Measurements from ENCODE around the gene ATAD3B.
"Not testable (repeated sequence)": the region's sequence is repeated elsewhere in the genome, so short reads cannot be mapped to it uniquely, and the experiment has no call there.

The ATAD3B gene

GRCh38 chr1:1477206-1477605, 5.6 kb downstream of the ATAD3B start:
- ChIA-PET CTCF (no interaction called here), POLR2A (no interaction called here)
- TF ChIP-seq ELF4 (IDR thresholded peaks at IDR 0.05) = no peak
- TF ChIP-seq FOXM1 (IDR thresholded peaks at IDR 0.05; ENCODE audit: borderline replicate concordance) = no peak
- TF ChIP-seq SUZ12 (IDR thresholded peaks at IDR 0.05) = no peak
- TF ChIP-seq FOXK2 (IDR thresholded peaks at IDR 0.05) = no peak
- TF ChIP-seq L3MBTL2 (conservative IDR thresholded peaks at IDR 0.05) = no peak
- TF ChIP-seq PKNOX1 (IDR thresholded peaks at IDR 0.05) = no peak
- TF ChIP-seq TARDBP (IDR thresholded peaks at IDR 0.05) = no peak
- no peak for TF ChIP-seq LEF1 (IDR thresholded peaks at IDR 0.05; ENCODE audit: borderline replicate concordance)
- no peak for TF ChIP-seq ARNT (IDR thresholded peaks at IDR 0.05)
- no peak for TF ChIP-seq CTBP1 (IDR thresholded peaks at IDR 0.05; ENCODE audit: borderline replicate concordance)
- TF ChIP-seq BHLHE40 (IDR thresholded peaks at IDR 0.05; ENCODE audit: borderline replicate concordance) = no peak
- no peak for TF ChIP-seq NFRKB (IDR thresholded peaks at IDR 0.05)
- no peak for TF ChIP-seq FOXA1 (IDR thresholded peaks at IDR 0.05)
- no peak for TF ChIP-seq SP1 (IDR thresholded peaks at IDR 0.05)
- TF ChIP-seq HDGF (IDR thresholded peaks at IDR 0.05; ENCODE audit: borderline replicate concordance) = no peak
- TF ChIP-seq ZNF384 (IDR thresholded peaks at IDR 0.05) = no peak
- DNase-seq (ENCODE audit: extremely low spot score) = no peak

GRCh38 chr1:1479547-1480487, 8.3 kb downstream of the ATAD3B start:
- TF ChIP-seq PKNOX1 (IDR thresholded peaks at IDR 0.05) (no peak), FOXA1 (IDR thresholded peaks at IDR 0.05) (no peak), HDGF (IDR thresholded peaks at IDR 0.05; ENCODE audit: borderline replicate concordance) (no peak)

GRCh38 chr1:1480488-1480867, 8.9 kb downstream of the ATAD3B start:
- POLR2A ChIA-PET, CTCF ChIA-PET: not testable (repeated sequence)

More at GRCh38 chr1:1479547-1480487, 8.3 kb downstream of the ATAD3B start:
- ChIA-PET POLR2A (no interaction called here), CTCF (no interaction called here)
- no peak for DNase-seq (ENCODE audit: extremely low spot score)

GRCh38 chr1:1481811-1482210, 10.2 kb downstream of the ATAD3B start:
- POLR2A ChIA-PET; CTCF ChIA-PET; DNase-seq (ENCODE audit: extremely low spot score): not testable (repeated sequence)

More at GRCh38 chr1:1480488-1480867, 8.9 kb downstream of the ATAD3B start:
- DNase-seq (ENCODE audit: extremely low spot score) = not testable (repeated sequence)

- no peak for DNase-seq (ENCODE audit: extremely low spot score)
Measured at GRCh38 chr1:1482856-1483255, 11.3 kb downstream of the ATAD3B start.

GRCh38 chr1:1483714-1484113, 12.1 kb downstream of the ATAD3B start:
- ChIA-PET POLR2A (no interaction called here), CTCF (no interaction called here)
- DNase-seq (ENCODE audit: extremely low spot score) = no peak
- TF ChIP-seq HDGF (IDR thresholded peaks at IDR 0.05; ENCODE audit: borderline replicate concordance) = no peak
- TF ChIP-seq CTBP1 (IDR thresholded peaks at IDR 0.05; ENCODE audit: borderline replicate concordance) = no peak

More at GRCh38 chr1:1482856-1483255, 11.3 kb downstream of the ATAD3B start:
- ChIA-PET CTCF (no interaction called here), POLR2A (no interaction called here)
- TF ChIP-seq L3MBTL2 (conservative IDR thresholded peaks at IDR 0.05) = no peak
- TF ChIP-seq NFRKB (IDR thresholded peaks at IDR 0.05) = no peak
- no peak for TF ChIP-seq FOXM1 (IDR thresholded peaks at IDR 0.05; ENCODE audit: borderline replicate concordance)
- no peak for TF ChIP-seq HDGF (IDR thresholded peaks at IDR 0.05; ENCODE audit: borderline replicate concordance)
- TF ChIP-seq SUZ12 (IDR thresholded peaks at IDR 0.05) = no peak
- no peak for TF ChIP-seq CTBP1 (IDR thresholded peaks at IDR 0.05; ENCODE audit: borderline replicate concordance)
- TF ChIP-seq TARDBP (IDR thresholded peaks at IDR 0.05) = no peak
- no peak for TF ChIP-seq SP1 (IDR thresholded peaks at IDR 0.05)
- TF ChIP-seq ARNT (IDR thresholded peaks at IDR 0.05) = no peak
- no peak for TF ChIP-seq ELF4 (IDR thresholded peaks at IDR 0.05)
- no peak for TF ChIP-seq FOXK2 (IDR thresholded peaks at IDR 0.05)
- no peak for TF ChIP-seq PKNOX1 (IDR thresholded peaks at IDR 0.05)
- TF ChIP-seq BHLHE40 (IDR thresholded peaks at IDR 0.05; ENCODE audit: borderline replicate concordance) = no peak
- no peak for TF ChIP-seq LEF1 (IDR thresholded peaks at IDR 0.05; ENCODE audit: borderline replicate concordance)
- TF ChIP-seq FOXA1 (IDR thresholded peaks at IDR 0.05) = no peak

GRCh38 chr1:1484976-1485750, 13.6 kb downstream of the ATAD3B start:
- DNase-seq (ENCODE audit: extremely low spot score); CTCF ChIA-PET; POLR2A ChIA-PET: not testable (repeated sequence)

- CTCF ChIA-PET = not testable (repeated sequence)
Measured at GRCh38 chr1:1485755-1486317, 14.3 kb downstream of the ATAD3B start.

More at GRCh38 chr1:1485755-1486317, 14.3 kb downstream of the ATAD3B start:
- DNase-seq (ENCODE audit: extremely low spot score) = not testable (repeated sequence)
- POLR2A ChIA-PET = interaction anchor here (0.5 kb wide), 1 partner anchor 110 kb away, joined by 3 read pairs; no protein-coding TSS in a partner anchor
